ENCODE measurements around the gene CAMK2D.
"Not testable (repeated sequence)": the region's sequence is repeated elsewhere in the genome, so short reads cannot be mapped to it uniquely, and the experiment has no call there.

CAMK2D gene

DNA sequence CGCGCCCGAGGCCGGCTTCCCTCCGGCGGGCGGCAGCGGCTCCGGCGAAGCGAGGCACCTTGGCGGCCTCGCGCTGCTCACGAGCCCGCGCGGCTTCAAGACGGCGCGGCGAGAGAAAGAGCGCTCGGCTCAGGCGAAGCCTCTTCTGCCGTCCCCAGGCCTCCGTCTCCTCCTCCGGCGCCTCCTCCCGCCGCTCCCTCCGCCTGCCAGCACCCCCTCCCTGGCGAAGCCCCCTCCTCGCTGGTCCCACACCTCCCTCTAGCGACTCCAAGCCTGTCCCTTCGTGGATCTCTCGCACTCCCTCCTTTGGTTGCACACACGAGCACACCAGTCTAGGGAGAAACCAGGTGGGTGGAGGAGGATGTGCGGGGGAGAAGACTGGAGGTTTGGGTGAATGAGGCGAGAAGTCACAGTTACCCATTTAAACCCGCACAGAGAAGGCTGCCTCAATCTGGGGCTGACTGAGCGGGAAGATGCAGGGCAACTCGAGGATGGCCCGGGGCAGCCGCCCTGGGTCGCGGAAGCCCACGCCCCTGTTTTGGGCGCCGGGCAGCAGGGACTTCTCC lies at the start of gene CAMK2D:
TSS of gene CAMK2D (minus strand) at position 119 of the 566 bp plus-strand sequence. CDS start 670 bp downstream, outside the sequence.
- peak; percentile 33 for DNase-seq (ENCODE audit: insufficient read length, low spot score)
- no peak for FAIRE-seq

DNA sequence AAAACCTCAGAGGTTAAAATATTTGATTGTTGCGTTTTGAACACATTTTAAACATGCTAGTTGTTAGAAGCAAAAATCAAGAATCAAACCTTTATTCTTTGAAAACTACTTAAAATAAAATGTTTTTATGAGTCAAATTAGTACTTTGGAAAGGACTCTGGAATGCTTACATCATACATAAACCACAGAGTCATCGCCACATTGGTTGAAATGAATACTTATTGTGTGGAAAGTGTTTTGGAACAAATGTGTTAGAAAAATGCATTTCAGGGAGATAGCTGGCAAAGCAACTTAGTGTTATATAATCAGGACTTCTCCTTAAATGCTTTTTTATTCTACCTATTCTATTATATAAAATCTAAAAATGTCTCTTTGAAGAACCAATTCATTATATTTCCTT lies 49.4 kb upstream of the CAMK2D start:
- DNase-seq (ENCODE audit: insufficient read length, low spot score), result no peak
- no peak for FAIRE-seq

DNA sequence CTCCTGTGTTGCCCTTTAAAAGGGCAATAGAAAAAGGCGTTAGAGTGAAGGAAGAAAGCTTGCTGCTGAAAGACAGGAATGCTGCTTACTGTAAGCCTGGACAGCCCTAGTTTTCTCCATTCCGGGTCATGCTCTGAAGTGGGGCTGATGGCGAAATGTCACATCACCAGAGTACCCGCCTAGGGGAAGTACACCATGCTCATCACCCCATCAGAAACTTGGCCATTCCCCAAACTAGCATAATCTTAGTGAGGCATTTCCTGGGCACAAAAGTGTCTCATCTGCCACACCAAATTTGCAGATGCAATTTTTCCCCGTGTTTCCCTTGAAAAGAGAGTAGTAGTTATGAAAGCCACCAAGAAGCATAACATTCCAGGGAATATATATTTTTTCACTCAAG lies 47.8 kb upstream of the CAMK2D start:
- FAIRE-seq (no peak), DNase-seq (ENCODE audit: insufficient read length, low spot score) (no peak)

DNA sequence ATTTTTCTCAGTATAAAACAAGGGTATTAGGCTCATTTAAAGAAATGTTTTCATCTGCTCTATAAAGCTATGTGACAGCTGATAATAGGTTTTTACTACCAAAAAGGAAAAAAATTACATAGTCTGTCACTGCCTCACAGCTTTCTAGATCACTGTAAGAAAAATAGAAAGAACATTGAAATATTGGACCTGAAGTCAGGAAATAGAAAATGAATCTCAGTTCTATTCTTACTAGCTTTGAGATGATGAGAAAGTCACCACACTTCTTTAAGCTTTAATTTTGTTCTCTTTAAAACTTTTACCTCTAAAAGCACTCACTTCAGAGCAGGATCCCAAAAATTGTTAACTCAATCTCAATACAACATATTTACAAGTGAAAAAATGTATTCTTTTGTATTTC lies 45.3 kb upstream of the CAMK2D start:
- DNase-seq (ENCODE audit: insufficient read length, low spot score) (no peak), FAIRE-seq (peak; percentile 62)

DNA sequence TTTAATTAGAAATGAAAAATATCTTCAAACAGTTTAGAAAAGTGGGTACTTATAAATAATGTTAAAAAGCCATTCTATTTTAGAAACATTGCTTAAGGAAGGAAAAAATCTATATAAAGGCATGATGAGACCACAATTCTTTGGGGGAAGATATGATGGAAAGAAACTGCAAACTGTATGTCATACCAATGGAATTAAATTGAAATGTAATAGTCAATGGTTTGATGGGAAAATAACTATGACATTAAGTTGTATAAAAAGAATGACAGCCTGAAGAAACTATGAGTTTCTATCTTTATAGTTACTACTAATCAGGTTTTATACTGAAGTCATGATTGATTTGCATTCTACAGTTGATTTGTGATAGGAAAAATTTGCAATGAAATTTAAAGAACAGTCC lies 40.3 kb upstream of the CAMK2D start:
- no peak for DNase-seq (ENCODE audit: insufficient read length, low spot score)
- FAIRE-seq, result peak; percentile 26

DNA sequence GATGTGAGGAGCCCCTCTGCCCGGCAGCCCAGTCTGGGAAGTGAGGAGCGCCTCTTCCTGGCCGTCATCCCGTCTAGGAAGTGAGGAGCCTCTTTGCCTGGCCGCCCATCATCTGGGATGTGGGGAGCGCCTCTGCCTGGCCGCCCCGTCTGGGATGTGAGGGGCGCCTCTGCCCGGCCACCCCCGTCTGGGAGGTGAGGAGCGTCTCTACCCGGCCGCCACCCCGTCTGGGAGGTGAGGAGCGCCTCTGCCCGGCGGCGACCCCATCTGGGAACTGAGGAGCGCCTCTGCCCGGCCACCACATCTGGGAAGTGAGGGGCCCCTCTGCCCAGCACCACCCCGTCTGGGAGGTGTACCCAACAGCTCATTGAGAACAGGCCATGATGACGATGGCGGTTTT lies 34.8 kb upstream of the CAMK2D start:
- FAIRE-seq; DNase-seq (ENCODE audit: insufficient read length, low spot score): not testable (repeated sequence)

DNA sequence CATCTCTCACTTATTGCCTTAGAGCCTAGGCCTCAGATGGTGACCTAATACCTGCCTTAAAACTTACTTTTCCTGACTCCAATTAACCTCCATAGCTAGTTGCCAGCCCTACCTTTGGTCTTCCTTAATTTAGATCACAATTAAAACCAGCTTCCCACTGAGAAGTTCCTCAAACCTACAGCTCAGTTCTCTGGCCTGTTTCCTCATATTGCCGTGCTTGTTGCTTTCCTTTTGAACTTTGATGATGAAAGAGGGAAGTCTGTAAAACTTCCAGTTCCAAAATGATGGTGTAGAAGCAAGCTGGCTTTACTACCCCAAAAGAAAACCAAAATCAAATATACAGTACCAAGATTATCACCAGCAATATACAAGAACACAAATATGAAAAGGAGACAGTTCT lies 28.9 kb upstream of the CAMK2D start:
- peak; percentile 58 for FAIRE-seq
- DNase-seq (ENCODE audit: insufficient read length, low spot score), result no peak

DNA sequence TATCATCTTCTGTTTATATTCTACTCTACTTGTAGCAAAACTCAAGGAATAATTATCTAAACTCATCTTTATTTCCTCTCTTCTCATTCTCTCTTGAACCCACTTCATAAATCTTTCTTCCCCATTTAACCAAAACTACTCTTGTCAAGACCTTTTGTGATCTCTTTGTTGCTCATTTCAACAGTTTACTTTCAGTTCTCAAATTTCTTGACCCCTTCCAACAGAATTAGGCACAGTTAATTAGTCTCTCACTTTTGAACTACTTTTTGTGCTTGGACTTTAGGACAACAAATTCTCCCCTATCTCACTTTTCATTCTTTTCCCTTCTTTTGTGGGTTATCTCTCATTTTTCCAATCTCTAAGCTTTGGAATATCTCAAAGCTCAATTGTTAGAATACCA lies 27.4 kb upstream of the CAMK2D start:
- FAIRE-seq (peak; percentile 79), DNase-seq (ENCODE audit: insufficient read length, low spot score) (no peak)

DNA sequence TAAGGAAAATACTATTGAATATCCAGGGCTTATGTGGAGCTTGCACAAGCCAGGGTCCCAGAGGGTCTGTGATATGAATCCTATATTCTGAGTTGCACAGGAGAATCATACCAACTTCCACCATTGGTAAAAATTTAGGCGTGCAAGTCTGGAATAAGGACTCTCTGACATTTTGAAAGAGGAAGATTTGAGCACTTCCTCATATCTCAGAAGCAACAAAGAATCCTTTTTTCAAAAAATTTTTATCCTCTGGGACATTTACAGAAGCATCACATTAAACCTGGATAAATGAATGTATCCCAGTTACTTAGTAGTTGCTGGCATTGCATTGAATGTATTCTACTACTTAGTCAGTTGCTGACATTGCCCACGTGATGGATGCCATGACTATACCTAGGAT lies 24.2 kb upstream of the CAMK2D start:
- no peak for DNase-seq (ENCODE audit: insufficient read length, low spot score)
- no peak for FAIRE-seq

DNA sequence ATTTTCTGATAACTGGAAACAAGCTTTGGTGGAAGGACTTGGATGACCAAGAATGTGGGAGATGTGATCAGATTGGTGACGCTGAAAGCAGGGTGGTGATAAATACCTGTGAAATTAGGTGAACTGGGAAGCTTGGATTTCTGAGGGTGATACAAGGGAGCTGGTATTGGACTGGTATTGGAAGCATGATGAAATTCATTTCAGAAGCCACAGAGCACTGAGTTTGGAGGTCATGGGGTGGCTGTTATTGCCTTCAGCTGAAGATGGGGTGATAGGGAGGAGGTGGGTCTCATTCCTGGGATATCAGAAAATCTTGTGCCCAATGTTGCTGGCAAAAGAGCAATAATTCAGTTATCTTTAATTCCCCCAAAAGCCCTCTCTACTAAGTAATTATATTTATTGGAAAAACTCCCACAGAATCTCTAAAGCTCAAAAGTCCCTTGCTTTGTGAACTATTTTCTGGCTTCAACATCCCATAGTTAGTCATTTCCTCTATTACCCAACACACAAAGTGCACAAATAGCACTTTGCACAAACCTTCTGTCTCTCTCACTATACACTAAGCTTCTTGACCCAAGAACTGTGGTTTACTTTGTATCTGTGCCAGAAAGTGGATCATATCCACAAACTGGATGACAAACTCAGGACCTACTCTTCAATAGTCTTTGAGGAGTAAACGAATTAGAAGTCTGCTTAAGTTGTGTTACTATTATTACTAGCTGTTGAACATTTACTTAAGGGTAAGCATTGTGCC lies 23.1 kb upstream of the CAMK2D start:
- DNase-seq (ENCODE audit: insufficient read length, low spot score) (no peak), FAIRE-seq (no peak)

DNA sequence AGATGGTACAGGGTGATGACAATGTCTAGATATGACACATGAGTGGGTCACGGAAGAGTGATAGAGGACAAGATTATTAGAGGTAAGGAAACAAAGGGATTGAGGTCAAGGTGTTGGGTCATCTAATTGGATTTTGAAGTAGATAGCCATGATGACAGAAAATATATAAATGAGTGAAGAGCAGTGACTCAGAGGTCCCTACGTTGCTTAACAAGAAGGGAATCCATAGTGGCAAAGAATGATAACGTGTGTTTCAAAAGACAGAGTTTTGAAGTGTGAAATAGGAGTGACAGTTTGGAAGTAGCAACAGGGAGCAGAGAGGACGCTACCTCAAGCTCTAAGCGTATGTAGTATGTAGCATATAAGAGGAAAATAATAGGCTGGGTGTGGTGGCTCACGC lies 22.2 kb upstream of the CAMK2D start:
- DNase-seq (ENCODE audit: insufficient read length, low spot score), result no peak
- FAIRE-seq, result no peak

DNA sequence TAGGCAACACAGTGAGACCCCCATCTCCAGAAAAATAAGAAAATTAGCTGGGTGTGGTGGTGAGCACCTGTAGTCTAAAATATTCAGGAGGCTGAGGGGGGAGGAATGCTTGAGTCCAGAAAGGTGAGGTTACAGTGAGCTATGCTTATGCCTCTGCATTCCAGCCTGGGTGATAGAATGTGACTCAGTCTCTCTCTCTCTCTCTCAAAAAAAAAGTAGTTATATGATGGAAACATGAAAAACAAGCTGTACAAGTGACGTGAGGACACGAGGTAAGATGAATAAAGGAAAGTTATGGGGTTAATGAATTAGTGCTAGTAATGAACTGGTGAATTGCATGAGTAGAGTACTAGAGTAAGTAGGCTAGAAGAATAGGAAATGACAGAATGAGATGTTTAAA lies 21.8 kb upstream of the CAMK2D start:
- DNase-seq (ENCODE audit: insufficient read length, low spot score) (no peak), FAIRE-seq (no peak)

DNA sequence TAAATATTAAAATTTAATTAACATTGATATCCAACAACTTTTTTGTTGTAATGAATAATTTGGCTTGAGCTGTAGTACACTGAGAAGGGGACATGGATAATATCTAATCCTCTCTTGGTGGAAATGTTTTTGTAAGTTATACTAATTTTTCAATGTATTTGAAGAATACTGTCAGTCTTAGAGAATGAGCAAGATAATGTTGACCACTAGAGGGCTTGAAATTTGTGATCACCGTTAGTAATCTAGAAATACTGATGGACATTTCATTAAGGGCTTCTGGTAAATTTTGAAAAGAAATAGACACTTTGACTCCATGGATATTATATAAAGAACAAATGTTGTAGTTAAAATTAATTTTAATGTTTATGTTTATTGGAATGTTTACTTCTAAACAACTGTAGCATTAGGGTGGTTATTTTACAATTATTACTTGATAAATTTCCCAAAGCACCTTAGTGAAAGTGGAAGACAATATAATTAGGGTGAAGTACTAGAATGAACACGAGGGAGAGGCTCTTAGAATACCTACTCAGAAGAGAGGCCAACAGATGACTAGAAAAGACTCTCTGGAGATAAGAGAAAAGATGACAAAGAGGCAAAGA lies 20.0 kb upstream of the CAMK2D start:
- FAIRE-seq (peak; percentile 81), DNase-seq (ENCODE audit: insufficient read length, low spot score) (peak; percentile 8)

DNA sequence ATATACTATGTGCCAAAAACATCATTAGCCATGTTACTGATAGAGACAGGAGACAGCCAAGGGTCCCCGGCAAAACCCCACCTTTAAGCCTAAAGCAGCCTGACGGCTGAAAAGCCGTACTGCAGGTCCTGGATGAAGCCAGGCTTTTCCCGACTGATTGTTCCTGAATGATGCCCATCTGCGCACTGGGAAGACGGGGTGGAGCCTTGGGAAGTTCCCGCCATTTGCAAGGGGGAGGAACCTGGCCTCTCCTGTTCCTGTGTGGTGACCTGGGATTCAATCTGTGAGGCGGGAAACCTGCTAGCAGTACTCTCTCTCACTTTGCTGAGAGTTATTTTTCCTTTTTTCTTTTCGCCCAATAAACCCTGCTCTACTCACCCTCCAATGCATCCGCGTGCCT lies 15.1 kb upstream of the CAMK2D start:
- FAIRE-seq (no peak), DNase-seq (ENCODE audit: insufficient read length, low spot score) (no peak)

DNA sequence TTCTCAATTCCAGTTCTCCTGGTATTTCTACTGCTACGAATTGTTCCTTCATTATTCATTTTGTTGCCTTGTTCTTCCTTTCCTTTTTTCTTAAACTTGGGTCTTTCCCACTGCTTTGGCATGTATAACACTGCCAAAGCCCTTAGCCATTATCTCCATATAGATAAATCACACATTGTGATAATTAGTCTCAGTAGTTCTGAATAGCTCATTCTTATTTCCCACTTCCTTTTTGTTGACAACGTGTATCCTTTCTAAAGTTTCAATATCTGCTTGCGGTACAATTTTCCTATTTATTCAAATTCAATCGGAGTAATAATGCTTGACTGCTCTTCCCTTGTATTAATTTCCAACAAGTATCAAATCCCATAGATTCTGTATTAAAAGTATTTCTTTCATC lies 14.5 kb upstream of the CAMK2D start:
- no peak for DNase-seq (ENCODE audit: insufficient read length, low spot score)
- FAIRE-seq, result no peak

DNA sequence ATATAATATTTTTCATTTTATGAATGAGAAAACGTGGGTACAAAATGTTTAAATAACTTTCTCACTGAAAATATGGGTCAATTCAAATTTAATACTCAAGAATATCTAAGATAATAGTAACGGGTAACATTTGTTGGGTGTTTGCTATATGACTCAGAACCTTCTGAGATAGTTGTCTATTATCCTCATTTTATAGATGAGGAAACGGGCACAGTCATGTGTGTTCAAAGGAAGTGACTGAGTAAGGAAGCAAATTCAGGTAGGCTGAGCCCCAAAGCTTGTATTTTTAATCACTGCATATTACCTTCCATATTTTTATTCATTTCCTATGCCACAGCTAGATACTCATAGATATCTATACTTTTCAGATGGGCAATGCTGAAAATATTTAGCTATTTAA lies 12.2 kb upstream of the CAMK2D start:
- FAIRE-seq, result no peak

DNA sequence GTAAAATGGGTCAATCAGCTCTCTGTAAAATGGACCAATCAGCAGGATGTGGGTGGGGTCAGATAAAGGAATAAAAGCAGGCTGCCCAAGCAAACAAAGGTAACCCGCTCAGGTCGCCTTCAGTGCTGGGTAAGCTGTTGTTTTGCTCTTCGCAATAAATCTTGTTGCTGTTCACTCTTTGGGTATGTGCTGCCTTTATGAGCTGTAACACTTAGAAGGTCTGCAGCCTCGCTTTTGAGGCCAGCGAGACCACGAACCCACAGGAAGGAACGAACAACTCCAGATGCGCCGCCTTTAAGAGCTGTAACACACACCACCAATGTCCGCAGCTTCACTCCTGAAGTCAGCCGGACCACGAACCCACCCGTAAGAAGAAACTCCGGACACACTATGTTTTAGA lies 11.5 kb upstream of the CAMK2D start:
- no peak for DNase-seq (ENCODE audit: insufficient read length, low spot score)
- no peak for FAIRE-seq

More for the DNA sequence above, 12.2 kb upstream of the CAMK2D start:
- no peak for DNase-seq (ENCODE audit: insufficient read length, low spot score)

DNA sequence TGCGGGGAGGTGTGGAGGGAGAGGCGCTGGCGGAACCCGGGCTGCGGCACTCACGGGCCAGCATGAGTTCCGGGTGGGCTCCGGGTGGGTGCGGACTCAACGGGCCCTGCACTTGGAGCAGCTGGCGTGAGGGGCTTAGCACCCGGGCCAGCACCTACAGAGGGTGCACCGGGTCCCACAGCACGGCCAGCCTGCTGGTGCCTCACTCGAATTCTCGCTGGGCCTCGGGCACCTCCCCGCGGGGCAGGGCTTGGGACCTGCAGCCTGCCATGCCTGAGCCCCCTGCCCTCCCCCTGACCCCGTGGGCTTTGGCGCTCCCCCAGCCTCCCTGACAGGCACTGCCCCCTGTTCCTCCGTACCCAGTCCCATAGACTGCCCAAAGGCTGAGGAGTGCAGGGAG lies 10.8 kb upstream of the CAMK2D start:
- FAIRE-seq, result no peak
- no peak for DNase-seq (ENCODE audit: insufficient read length, low spot score)

DNA sequence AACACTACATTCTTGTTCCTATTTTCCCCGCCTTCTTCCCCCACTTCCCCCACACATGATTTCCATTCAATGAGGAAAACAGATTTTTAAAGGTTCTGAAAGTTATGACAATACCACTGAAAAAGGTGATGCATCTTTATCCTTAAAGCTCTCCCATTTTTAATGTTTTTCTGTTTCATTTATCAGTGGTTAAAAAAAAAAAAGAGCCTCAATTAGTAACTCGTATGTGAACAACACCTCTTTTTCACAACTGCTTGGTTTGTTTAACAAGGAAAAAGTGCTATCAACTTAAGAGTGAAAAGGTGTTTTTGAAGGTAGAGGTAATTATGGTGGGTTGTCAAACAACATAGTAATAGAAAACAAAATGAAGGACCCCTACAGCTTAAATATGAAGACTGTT lies 8.2 kb upstream of the CAMK2D start:
- DNase-seq (ENCODE audit: insufficient read length, low spot score) (no peak), FAIRE-seq (no peak)

DNA sequence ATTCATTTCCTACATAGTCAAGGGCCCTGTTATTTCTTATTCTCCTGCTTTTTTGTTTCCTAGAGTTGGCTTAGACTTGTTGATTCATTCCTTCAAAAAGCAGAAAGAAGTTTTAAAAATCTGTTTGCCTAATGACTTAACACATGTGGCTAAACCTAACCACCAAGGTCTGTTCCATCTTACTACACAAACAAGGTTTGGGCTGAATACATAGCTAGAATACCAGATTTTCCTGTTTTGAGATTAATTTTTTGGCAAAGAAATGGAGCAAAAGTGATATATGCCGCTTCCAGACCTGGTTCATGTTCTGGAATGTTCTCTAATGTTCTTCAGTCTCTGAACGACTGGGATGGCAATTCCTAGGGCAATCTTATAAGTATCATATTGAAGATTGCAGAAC lies 7.4 kb upstream of the CAMK2D start:
- DNase-seq (ENCODE audit: insufficient read length, low spot score) (no peak), FAIRE-seq (no peak)

DNA sequence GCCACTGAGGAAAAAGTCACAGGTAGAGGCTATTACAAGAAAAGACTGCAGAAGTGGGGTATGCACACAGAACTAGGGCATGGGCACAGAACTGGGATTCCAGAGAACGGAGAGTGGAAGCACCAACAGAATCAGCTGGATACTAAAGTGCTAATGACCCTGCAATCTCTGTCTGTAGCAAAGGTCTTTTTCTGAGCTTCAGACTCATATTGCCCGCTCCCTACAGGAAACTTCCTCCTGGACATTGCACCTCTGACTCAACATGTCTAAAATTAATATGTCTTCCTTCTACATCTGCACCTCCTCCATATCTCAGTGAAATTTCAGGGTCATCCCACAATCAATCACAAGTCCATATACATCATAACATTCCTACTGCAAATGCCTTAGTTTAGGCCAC lies 5.3 kb upstream of the CAMK2D start:
- FAIRE-seq (no peak), DNase-seq (ENCODE audit: insufficient read length, low spot score) (no peak)

DNA sequence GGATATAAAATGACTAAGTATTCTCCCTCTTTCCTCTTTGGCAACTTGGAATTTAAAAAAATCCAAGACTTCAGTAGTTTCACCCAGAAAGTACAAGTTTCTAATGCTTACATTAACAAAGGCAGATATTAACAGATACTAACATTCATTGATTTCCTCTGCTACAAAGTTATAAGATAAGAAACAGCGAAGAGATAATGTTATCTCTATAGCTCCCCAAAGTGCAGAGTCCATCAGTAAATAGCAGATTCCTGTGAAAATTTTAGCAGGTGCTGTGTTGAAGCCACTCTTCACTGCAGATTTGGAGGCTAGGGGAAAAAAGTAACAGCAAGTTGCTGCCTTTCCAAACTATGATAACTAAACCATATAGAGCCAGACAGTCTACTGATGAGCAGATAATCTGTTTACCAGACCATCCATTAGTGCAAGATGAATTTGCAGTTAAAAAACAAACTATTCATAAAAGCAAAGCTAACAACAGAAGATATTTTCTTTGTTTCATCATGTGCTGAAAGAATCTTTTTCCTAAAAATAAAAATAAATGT lies 3.3 kb upstream of the CAMK2D start:
- FAIRE-seq (peak; percentile 53), DNase-seq (ENCODE audit: insufficient read length, low spot score) (no peak)
